Left cardiac atrium (tissue), 4 donors: ENCODE measurements around the gene DTD1. TPM values are rescaled to one million over a fixed set of nuclear protein-coding genes. Genes with fewer than 3 reads are reported as not detected.
A peak's percentile ranks its signal among the peaks of the same experiment; 100 is the strongest.
"Not testable (repeated sequence)": the region's sequence is repeated elsewhere in the genome, so short reads cannot be mapped to it uniquely, and the experiment has no call there.

Experiments used
- ATAC-seq, 2 donors: fragments of 200-7000 bp; cut with Tn5 transposase; one replicate each; pipeline ENCODE4 v1.9.1; 2020; ENCODE audit warnings: mild to moderate bottlenecking in 2 of 2, moderate library complexity in 2 of 2
- DNase-seq: peaks from one replicate; pipeline ENCODE4 v3.0.0-alpha.2; 2020
- intact Hi-C, 2 donors: fragments of 100-400 bp; cut with DNase I; formaldehyde crosslinking; loops; one replicate each; pipeline versions ENCODE4 v1.14.1 to v1.15.1; 2022 to 2023
- total RNA-seq, 2 donors: library from RNA; stranded (reverse); fragmentation: NEBNext Ultra II Directional; extraction: Animal tissue kit (Norgen Biotek cat#: 25700); gene quantifications; one replicate each; pipeline ENCODE4 v1.2.1, GENCODE V29; 2021
- donor health status: DM: no; HTN: yes; CAD: no.
- donor health status: DM: no; HTN: yes; CAD: no; lungs with severe emphysema.
- donor health status: DM: yes; HTN: yes; CAD: no.
- donor health status: Dilated cardiomyopathy.

Gene DTD1
- total RNA-seq, 2 donors from 2014 or later: 12.1 to 18.9 TPM

GRCh38 chr20:18767676-18768075, 179.8 kb downstream of the DTD1 start:
- ATAC-seq (no peak), DNase-seq (no peak)
- intact Hi-C loops: no loop called here

DNA sequence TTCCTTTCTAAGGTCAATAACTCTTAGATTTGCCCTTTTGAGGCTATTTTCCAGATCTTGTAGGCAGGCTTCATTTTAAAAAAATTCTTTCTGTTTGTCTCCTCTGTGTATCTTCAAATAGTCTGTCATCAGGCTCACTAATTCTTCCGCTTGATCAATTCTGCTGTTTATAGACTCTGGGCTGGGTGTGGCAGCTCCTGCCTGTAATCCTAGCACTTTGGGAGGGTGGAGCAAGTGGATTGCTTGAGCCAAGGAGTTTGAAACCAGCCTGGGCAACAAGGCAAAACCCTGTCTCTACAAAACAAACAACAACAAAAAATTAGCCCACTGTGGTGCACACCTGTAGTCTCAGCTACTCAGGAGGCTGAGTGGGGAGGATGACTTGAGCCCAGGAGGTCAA, 185.7 kb downstream of the DTD1 start:
- ATAC-seq (no peak), DNase-seq (no peak)
- intact Hi-C loops: no loop called here

DNA sequence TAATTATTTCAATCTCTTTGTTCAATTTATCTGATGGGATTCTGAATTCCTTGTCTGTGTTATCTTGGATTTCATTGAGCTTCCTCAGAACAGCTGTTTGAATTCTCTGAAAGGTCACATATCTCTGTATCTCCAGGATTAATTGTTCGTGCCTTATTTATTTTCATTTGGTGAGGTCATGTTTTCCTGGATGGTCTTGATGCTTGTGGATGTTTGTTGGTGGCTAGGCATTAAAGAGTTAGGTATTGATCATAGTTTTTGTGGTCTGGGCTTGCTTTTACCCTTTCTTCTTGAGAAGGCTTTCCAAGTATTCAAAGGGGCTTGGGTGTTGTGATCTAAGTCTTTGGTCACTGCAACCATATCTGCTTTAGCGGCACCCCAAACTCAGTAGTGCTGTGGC, 186.4 kb downstream of the DTD1 start:
- ATAC-seq (no peak), DNase-seq (no peak)
- intact Hi-C loops: no loop called here

GRCh38 chr20:18775633-18776032, 187.8 kb downstream of the DTD1 start:
- ATAC-seq (no peak), DNase-seq (no peak)
- intact Hi-C loops: no loop called here

GRCh38 chr20:18778690-18779392, 191.0 kb downstream of the DTD1 start:
- DNase-seq (no peak), ATAC-seq (no peak)
- intact Hi-C loops: no loop called here

DNA sequence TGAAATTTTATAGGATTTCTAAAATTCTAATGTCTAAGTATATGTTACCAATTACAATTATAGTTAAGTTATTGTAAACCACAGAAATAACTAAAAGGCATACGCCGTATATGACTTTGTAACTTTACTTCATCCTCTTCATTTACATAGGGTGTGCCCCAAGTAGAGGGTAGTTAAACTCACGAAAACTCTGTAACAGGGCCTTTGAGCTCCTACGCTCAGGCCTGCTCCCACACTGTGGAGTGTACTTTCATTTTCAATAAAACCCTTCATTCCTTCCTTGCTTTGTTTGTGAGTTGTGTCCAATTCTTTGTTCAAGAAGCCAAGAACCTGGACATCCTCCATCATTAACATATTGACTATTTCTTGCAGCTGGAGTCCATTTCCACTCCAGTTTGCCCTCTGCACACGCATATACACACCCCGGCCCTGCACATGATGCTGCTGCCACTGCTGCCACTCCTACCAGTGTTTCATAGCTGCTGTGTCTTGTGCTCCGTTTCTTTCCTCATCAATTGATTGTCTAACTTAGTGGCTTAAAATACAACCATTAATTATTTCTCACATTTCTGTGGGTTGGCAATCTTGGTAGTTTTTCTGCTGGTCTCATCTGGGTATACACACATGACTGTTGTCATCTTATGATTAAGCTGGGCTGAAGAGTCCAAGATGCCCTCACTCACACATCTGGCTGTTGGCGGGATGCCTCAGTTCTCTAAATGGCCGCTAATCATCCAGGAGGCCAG, 192.7 kb downstream of the DTD1 start:
- DNase-seq (no peak), ATAC-seq (no peak)
- intact Hi-C loops: no loop called here

DNA sequence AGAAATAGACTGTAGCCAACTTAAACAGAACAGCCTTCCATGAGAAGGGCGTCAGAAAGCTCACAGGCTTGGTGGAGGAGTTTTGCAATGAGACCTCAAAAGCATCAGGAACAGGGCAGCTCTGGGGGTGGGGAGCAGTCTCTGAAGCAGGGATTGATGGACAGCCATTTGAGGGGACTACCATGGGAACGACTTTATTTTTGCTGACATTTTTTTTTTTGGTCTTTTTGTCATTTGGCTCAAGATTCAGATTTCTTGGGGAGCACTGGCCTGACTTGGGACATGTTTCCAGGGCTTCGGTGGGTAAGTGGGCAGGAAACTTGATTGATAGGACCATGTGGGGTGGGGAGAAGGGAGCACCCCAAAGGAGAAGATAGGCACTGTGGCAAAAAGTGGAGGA, 193.7 kb downstream of the DTD1 start:
- no peak for DNase-seq
- intact Hi-C loops: no loop called here
- ATAC-seq: no peak

- no peak for ATAC-seq
- intact Hi-C loops: no loop called here
Measured at GRCh38 chr20:18783385-18783959, 195.6 kb downstream of the DTD1 start.

DNA sequence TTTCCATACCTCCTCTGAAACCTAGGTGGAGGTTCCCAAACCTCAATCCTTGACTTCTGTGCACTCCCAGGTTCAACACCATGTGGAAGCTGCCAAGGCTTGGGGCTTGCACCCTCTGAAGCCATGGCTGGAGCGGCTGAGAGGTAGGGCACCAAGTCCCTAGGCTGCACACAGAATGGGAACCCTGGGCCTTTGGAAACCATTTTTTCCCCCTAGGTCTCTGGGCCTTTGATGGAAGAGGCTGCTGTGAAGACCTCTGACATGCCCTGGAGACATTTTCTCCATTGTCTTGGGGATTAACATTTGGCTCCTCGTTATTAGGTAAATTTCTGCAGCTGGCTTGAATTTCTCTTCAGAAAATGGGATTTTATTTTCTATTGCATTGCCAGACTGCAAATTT, 199.2 kb downstream of the DTD1 start:
- intact Hi-C loops, DNase-seq, ATAC-seq: not testable (repeated sequence)

More at GRCh38 chr20:18783385-18783959, 195.6 kb downstream of the DTD1 start:
- no peak for DNase-seq

- ATAC-seq (no peak), DNase-seq (no peak)
- intact Hi-C loops: no loop called here
Measured at GRCh38 chr20:18788021-18788420, 200.2 kb downstream of the DTD1 start.

- intact Hi-C loops: no loop called here
- ATAC-seq: no peak
- DNase-seq: no peak
Measured at GRCh38 chr20:18790787-18791186, 202.9 kb downstream of the DTD1 start.

GRCh38 chr20:18793625-18794427, 206.0 kb downstream of the DTD1 start:
- DNase-seq (peak; percentile 93), ATAC-seq (peak; percentile 99 to 100)
- intact Hi-C loops: no loop called here

GRCh38 chr20:18794428-18794787, 206.6 kb downstream of the DTD1 start:
- intact Hi-C loops: no loop called here
- ATAC-seq (peak in 1 of 2 donors; percentile 5), DNase-seq (no peak)

DNA sequence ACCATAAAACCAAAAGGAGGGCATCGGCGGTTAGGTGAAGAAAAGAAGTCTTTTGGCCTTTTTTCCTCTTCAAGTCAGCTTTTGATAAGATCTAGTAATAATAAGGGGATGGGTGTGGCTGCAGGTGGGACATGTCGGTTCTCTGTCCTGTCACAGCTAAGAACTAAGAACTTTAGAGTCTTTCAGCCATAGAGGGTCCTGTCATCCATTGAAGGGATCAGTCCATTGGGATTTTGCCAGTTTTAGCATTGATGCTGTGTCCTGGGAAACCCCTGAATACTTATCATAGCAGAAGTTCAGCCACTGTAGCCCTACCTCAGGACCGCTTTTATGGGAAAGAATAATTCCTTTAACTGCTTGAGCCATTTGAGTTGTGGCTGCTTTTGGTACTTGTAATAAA, 207.5 kb downstream of the DTD1 start:
- ATAC-seq: no peak
- no peak for DNase-seq
- intact Hi-C loops: no loop called here

- intact Hi-C loops: no loop called here
- no peak for DNase-seq
Measured at GRCh38 chr20:18796282-18796833, 208.5 kb downstream of the DTD1 start.

GRCh38 chr20:18801516-18801915, 213.7 kb downstream of the DTD1 start:
- DNase-seq (no peak), ATAC-seq (no peak)
- intact Hi-C loops: no loop called here

More at GRCh38 chr20:18796282-18796833, 208.5 kb downstream of the DTD1 start:
- no peak for ATAC-seq

- intact Hi-C loops: no loop called here
Measured at GRCh38 chr20:18802012-18802634, 214.3 kb downstream of the DTD1 start.

DNA sequence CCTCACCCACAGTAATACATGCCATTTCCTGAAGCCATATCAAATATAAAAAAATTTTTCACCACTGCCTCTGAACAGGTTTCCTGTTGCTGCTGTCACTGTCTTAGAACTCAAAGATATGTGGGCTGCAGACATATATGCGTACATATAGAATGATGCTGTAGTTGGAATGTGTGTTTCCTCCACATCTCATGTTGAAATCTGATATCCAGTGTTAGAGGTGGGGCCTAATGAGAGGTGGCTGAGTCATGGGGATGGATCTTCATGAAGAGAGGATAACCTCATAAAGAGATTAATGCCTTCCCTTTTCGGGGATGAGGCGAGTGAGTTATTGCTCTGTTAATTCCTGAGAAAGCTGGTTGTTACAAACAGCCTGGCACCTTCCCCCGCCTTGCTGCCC, 218.0 kb downstream of the DTD1 start:
- DNase-seq (no peak), ATAC-seq (no peak)
- intact Hi-C loops: no loop called here

More at GRCh38 chr20:18802012-18802634, 214.3 kb downstream of the DTD1 start:
- DNase-seq (no peak), ATAC-seq (no peak)

- intact Hi-C loops: no loop called here
- DNase-seq (no peak), ATAC-seq (no peak)
Measured at GRCh38 chr20:18808712-18809111, 220.9 kb downstream of the DTD1 start.
